ENCODE data around the gene CHMP2A.
"Not testable (repeated sequence)": the region's sequence is repeated elsewhere in the genome, so short reads cannot be mapped to it uniquely, and the experiment has no call there.

CHMP2A gene

DNA sequence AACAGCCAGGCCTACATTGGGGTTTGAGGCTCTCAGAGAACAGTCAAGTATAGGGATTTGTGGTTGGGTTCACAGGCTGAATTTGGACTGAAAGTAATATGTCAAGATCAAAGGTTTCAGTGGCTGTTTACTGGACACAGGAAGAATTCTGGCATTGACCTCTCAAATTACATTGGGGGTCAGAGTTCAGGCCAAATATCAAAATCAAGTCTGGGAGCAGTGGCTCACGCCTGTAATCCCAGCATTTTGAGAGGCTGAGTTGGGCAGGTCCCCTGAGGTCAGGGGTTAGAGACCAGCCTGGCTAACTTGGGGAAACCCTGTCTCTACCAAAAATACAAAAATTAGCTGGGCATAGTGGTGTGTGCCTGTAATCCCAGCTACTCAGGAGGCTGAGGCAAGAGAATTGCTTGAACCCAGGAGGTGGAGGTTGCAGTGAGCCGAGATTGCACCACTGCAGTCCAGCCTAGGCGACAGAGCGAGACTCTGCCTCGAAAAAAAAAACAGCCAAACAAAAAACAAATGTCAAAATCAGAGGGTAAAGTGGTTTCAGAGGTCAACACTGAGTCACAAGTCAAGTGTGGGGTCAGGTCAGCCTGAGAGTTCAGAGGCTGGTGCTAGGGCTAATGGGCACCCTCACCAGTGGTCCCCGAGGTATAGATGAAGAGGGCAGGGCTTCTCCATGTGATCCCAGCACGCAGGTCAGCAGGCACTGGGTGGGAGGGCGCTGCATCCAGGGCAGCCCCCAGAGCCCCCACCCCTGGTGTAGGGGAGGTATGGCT lies 44.6 kb downstream of the CHMP2A start:
- DNase-seq, result no peak

GRCh38 chr19:58509731-58510083 lies 45.2 kb downstream of the CHMP2A start:
- DNase-seq, result no peak

- not testable (repeated sequence) for DNase-seq
Measured at GRCh38 chr19:58507602-58508223, 47.2 kb downstream of the CHMP2A start.

Data from activated CD4-positive, alpha-beta T cell treated with anti-CD3 and anti-CD28 coated beads, Interleukin-10, Interleukin-2, amounts not matched to agents 100 ng/mL and 50 ng/mL, durations not matched to agents 16 hours and 8 hours (primary cell).